Measurements from ENCODE around the gene CYFIP2. TPM values are rescaled to one million over a fixed set of nuclear protein-coding genes. Genes with fewer than 3 reads are reported as not detected.
A peak's percentile ranks its signal among the peaks of the same experiment; 100 is the strongest.
"Not testable (repeated sequence)": the region's sequence is repeated elsewhere in the genome, so short reads cannot be mapped to it uniquely, and the experiment has no call there.

CYFIP2 gene
- total RNA-seq, result 14.4 TPM

DNA sequence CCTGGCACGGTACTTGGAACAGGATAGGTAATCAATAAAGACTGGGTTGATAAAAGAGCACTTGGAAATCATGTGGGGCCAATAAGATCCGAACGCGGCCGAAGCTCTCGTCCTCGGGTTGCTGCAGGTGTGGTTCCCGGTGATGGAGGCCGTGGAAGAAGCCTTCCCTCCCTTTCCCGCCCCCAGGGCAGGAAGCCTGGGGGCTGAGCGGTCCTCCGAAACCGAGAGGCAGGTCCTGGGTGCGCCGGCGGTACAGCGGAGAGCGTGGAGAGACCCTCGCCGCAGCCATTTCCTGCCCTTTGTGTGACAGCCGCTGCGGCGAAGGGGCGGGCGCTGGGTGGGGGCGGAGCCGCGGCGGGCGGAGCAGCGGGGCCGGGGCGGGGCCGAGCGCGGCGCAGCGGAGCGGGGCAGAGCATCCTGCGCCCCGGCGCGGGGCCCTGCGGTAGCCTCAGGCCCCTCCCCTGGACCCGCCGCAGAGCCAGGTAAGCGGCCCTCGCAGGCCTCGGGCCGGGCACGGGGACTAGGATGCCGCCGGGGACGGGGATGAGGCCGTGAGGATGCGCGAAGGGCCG, at the start of gene CYFIP2:
CYFIP2 (plus strand) TSS at position 410 of the 572 bp plus-strand sequence. CDS start 19,239 bp downstream, outside the sequence.
- peak; percentile 8 for DNase-seq

DNA sequence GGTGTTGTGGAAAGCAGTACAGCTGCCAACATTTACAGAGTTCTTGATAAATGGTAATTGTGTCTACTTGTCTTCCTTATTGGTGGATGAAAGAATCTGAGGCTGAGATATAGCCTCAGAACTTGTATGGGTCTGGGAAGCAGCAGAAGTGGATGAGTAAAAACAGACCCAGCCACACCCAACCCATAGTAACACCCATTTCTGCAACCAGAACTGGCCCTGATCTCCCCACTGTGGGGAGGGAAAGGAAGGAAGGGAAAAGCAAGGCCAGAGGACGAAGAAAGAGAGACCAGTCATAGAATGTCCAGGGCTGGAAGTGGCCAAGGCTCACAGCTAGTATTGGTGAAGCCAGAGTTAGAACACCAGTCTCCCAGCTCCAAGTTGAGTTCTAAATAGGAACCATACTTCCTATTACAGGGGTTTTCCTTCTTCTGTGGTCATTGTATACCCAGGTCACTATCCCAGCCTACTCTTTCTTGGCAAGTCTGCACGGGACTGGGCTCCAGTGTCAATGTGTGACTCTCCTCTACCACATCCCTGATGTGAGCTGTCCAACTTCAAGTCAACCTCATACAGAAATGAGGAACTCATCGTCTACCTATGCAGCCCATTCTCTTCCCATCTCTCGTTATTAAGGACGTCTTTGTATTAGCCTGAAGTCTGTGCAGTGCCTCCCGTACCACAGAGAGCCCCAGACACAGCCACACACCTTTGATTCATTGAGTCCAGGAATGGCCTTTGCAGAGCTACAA, 49.4 kb upstream of the CYFIP2 start:
- no peak for DNase-seq

DNA sequence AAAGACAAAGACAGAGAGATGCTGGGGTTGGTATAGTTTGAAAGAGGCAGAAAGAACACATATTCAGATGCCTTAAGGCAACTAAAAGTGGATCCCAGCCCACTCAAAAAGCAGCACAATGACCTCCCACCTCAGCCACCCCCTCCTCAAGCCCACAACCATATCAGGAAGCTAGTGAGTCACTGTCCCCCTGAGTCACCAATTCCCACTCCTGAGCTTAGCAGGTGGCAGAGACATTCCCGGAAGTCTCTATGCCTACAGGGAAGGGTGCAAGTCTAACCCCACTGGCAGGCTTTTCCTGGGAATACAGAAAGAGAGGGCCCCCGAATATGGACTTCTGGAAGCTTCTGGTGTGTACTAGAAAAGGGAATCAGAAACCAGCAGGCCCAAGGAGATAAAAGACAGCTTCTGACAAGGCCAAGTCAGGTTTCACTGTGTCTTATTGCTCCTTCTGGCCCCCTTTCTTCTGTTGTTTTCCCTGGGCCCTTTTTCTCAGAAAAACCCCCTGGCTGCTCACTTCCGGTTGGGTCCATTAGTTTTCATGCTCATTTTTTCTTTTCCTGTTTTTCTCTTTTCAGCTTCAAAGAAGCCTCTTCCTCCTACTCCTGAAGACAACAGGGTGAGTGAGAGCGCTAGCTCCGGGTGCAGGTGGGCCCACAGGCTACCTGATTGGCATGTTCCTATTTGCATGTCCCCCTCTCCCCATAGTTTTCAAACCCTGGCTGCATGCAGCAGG, 48.5 kb upstream of the CYFIP2 start:
- no peak for DNase-seq

DNA sequence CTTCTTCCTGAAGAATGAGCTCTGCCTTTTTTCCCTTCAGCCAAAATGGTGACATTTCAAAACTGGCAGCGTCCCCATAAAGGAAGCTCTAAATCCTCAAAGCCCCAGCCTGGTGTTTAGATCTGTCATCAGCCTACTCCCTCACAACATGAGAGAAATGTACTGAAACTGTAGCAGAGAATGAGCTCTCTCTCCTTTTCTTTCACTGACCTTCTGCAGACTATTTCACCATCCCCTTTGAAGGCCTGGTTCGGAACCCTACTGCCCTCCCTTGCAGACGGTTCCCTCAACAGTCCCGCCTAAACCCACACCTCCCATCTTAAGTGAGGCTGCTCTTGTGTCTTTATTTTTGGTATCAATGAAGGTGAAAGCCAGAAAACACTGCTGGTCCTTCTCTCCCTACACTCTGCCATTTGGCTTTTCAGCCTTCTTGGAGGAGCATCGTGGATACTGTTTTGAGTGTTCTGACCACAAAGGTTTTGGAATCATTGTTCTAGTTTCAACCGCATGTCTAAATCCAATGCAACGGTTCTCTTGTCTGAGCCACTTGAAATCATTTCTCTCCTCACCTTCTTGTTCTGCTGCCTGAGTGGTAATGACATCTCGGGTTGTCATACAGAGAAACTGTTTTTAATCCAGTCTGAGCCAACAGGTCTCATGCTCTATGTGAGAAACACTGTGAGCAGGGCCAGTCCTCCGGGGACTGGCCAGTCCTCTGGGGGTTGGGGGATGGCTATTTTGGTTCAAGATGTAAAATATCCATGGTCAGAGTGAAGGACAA, 46.2 kb upstream of the CYFIP2 start:
- no peak for DNase-seq

DNA sequence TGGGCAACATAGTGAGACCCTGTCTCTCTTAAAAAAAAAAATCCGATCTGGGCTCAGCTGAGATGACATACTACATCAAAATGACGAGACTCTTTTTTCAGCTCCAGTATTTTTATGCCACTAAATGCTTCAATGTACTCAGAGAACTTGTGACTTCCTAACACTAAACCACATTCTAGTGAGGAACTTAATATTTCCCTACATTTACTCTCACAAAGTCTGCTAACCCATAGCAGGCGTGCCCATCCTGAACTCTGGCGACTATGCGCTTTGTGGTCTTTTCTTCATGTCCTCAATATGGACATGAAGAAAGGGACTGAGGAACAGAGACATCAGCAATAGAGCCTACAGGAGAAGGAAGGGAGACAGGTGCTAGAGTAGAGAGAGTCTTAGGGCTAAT, 44.0 kb upstream of the CYFIP2 start:
- DNase-seq, result no peak

DNA sequence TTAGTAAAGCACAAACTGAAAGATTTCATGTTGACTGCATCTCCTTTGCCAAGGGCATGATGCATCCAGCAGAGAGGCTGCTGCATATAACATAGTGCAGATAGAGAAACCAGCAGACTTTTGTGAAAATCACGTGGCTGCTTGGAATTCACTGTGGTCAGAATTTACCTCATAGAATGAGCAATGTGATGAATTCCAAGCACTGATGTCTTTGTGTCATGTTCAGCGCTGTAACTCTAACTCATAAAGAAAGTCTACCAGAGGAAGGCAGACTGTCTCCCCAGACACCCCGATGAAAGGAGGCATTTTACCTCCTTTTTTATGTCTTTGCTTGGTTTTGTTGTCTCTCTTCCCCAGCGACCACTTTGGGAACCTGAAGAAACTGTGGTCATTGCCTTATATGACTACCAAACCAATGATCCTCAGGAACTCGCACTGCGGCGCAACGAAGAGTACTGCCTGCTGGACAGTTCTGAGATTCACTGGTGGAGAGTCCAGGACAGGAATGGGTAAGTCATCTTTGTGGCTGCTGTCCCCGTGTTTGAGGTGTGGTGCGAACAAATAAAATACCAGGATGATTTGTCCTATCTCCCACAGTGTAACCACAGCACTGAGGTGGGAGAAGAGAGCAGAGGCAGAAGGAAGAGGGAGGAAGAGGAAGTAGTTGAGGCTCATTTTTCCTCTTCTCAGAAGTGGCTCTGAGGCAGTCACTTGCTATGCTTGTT, 43.3 kb upstream of the CYFIP2 start:
- DNase-seq, result no peak

DNA sequence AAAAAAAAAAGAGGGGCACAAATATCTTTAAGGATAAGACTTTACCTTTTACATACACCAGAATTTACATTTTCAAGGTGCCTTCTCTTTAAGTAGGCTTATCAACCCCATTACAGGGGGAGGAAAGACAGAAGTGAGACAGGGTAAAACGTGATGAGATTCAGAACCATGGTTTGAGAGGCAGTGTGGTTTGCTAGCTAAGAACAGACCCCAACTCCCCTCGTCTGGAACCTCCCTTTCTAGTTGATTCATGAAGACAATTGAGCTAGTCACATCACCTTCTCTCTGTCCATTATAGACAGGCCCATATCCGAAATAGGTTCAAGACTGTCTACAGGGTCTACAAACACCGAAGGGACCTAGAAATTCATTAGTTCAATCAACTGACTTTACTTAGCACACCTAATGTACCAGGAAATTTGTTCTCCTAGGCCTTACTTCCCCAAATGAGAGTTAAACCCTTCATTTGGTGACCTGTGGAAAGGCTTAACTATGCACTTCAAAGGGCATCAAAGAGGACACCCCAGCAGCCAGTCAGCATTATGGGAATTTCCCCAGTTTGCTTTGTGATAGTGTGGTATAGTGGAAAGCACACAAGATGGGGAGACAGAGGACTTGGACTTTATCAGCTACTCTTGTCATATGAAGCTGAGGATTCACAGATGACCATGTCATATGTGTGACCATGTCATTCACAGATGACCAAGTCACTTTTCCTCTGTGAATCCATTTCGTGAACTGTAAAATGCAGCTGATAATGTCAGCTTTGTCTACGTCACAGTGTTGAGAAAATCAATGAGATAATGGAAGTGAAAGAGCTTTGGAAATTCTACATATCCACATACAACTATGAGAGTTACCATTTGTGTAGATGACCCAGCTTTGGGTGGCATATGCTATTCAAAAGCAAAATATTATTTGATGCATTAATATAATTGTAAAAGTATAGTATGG, 40.2 kb upstream of the CYFIP2 start:
- DNase-seq, result no peak

DNA sequence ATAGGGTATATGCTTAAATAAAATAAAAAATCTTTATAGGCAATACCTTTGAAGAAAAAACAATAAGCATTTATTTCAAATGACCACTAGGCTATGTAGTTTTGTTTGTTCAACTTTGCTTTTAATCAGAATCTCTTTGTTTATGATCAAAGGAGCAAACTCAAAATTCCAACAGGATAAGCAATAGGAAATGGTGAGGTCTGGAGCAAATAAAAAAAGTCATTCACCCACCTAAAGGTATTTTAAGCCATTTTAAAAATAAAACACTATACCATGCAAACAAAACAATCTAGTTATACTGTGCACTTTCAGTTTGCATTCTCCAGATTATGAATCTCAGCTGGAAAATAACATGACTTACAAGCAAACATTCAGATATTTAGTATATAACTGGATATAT, 35.3 kb upstream of the CYFIP2 start:
- DNase-seq, result no peak

DNA sequence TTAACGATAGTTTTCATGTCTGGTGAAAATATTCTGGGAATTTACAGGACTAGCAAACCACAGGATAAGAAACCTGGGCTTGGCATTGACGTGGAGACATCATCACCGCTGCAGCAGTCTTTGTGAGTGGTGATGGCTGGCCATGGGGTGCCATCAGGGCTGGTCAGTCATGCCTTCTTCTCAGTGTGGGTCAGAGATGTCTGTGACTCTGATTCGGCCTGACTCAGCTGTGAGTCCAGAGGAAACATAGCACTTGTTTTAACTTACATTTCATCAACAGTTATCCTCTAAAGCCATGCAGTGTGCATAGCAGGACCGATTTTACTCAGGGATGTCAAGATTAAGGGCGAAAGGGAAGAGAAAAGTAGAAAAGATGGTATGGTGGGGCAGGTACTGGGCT, 33.2 kb upstream of the CYFIP2 start:
- DNase-seq, result no peak

DNA sequence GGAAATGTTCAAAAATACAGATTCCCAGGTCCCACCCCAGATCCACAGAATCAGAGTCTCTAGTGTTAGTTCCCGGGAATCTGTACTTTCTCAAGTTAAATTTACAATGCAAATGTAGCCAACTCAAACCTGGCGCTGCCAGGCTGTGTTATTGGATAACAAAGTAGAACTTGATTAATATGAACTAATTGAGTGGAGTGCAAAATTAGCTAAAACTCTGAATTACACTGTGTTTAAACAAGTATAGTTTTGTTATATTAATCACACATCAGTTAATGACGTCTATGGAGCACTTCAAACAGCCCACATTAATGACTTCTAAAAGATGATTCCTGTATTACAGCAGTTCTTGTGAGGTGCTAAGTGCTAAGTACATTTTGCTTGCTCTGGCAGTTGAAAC, 32.4 kb upstream of the CYFIP2 start:
- no peak for DNase-seq

DNA sequence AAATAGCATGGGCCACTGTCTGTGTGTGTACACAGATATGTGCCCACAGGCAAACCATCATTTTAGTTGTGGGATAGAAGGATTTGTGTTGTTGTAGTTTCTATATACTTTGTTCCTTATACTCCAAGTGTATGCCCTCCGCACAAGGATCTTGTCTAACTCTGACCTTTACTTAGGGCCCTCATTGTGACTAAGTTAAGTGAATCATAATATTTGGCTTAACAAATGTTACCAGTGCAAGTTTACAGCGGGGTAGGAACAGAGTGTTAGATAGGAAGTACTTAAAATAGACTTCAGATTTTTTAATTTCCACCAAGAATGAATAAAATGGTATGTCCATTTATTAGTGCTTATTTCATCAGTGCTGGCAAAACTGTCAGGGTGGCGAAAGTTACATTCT, 29.5 kb upstream of the CYFIP2 start:
- DNase-seq, result no peak

DNA sequence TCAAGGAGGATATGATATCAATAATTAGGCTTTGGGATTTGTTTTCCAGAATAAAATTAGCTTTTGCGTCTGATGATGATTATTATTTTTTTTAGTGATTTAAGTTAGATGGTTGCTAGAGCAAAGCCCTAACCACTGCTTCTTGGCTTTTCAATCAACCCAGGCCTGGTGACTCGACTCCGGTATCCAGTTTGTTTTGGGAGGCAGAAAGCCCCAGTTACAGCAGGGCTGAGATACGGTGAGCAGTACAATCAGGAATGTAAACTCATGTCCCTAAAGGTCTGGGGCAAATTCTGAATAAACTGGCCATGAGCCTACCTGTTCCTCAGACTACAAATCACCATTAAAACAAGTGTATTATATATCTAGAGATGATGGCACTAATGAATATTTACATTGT, 24.4 kb upstream of the CYFIP2 start:
- no peak for DNase-seq

DNA sequence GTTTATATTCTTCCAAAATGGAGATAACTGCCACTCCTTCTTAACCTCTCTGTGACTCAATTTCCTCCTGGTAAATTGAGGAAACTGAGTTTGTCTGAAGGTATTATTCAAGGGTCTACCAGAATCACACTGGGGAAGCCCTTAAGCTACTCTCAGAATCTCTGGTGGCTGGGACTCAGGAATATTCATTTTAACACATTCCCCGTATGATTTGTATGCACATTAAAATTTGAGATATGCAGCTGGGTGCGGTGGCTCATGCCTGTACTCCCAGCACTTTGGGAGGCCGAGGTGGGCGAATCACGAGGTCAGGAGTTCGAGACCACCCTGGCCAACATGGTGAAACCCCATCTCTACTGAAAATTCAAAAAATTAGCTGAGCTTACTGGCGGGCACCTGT, 21.2 kb upstream of the CYFIP2 start:
- DNase-seq, result not testable (repeated sequence)

DNA sequence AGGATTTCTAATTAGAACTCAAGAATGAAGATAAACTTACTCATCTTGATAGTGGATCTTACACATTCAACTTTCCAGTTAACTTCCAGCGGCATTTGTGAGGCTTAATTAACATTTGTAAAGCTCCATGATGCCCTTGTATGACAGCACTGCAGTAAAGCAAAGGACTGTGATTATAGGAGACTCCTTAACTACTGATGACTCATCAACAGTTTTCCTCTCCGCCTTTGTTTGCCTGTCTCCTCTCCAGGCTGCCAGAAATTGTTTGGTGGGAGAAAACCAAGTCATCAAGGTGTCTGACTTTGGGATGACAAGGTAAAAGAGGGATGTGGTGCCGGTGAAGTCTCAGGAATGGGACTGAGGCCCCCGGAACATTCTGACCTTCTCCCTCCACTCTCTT, 20.4 kb upstream of the CYFIP2 start:
- no peak for DNase-seq

DNA sequence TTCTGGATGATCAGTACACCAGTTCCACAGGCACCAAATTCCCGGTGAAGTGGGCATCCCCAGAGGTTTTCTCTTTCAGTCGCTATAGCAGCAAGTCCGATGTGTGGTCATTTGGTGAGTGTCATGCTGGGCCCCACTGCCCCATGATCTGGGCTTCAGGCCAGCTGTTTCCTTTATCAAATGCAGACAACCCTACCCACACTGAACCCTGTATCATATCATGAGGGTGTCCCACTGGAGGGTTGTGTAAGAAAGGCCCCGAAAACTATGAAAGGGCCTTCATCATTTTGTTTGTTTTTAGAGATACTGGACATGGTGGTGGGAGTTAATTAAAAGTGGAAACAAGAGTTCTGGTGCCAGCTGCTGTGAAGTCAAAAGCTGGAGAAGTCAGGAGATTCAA, 20.0 kb upstream of the CYFIP2 start:
- DNase-seq, result no peak

DNA sequence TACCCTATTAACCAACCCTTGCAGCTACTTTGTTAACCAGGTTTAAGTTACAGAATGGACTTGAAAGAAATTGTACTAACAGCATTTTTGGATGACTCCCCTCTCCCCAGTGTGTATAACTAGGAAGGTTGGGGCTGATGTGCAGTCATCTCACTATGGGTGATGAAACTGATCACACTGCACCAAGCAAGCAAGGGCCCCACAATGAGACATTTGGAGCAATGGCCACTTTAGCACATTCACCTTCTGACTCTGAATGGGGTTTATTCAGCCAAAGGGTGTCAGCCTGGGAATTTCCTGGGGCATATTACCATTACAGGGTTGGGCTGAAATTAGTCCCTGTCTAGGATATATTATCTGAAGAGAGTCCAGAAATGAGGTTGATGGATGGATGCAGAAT, 18.7 kb upstream of the CYFIP2 start:
- DNase-seq, result no peak

DNA sequence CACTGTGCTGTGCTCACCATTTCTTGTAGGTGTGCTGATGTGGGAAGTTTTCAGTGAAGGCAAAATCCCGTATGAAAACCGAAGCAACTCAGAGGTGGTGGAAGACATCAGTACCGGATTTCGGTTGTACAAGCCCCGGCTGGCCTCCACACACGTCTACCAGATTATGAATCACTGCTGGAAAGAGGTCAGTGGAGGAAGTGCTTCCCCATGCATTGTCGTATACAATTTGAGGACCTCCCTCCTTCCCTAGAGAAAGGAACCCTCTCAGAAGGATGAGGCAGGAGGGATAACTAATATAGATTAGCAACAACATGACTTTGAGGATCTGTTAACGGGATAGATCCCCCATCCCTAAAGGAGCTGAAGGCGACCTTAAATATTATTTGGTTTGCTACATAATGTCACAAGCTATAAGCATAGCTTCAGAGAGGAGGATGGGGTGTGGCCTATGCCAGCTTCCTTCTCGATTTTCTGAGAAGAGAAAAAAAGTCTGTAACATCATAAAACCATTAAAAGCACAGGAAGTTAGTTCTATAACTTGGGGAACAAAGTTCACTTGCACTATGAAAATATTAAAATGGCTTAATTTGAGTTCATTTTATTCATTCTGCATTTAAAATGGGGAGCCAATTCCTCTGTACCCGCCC, 17.0 kb upstream of the CYFIP2 start:
- DNase-seq, result no peak

DNA sequence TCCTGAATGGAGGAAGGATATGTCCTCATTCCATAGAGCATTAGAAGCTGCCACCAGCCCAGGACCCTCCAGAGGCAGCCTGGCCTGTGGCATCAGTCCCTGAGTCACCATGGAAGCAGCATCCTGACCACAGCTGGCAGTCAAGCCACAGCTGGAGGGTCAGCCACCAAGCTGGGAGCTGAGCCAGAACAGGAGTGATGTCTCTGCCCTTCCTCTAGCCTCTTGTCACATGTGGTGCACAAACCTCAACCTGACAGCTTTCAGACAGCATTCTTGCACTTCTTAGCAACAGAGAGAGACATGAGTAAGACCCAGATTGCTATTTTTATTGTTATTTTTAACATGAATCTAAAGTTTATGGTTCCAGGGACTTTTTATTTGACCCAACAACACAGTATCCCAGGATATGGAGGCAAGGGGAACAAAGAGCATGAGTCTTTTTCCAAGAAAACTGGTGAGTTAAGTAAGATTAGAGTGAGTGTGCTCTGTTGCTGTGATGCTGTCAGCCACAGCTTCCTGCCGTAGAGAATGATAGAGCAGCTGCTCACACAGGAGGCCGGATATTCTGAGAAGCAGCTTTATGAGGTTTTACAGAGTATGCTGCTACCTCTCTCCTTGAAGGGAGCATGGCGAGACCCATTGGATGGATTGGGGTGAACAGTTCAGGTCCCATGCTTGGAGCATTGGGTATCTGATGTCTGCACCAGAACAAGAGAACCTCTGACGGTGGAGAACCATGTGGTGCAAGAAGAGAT, 13.0 kb upstream of the CYFIP2 start:
- no peak for DNase-seq

DNA sequence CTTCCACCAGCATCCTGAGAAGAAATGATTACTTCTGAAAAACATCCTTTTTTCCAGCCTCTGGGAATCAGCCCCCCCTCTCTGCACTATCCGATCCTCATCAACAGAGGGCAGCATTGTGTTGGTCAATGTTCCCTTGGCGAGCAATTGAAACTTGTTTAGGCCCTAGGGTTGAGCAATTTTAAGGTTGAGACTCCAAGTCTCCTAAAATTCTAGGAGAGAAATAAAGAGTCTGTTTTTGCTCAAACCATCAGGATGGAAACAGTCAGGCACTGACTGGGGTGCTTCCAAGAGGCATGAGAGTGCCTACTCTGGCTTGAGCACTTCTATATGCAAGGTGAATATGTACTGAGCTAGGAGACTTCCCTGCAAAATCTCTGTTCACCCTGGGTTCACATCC, 12.4 kb upstream of the CYFIP2 start:
- no peak for DNase-seq

DNA sequence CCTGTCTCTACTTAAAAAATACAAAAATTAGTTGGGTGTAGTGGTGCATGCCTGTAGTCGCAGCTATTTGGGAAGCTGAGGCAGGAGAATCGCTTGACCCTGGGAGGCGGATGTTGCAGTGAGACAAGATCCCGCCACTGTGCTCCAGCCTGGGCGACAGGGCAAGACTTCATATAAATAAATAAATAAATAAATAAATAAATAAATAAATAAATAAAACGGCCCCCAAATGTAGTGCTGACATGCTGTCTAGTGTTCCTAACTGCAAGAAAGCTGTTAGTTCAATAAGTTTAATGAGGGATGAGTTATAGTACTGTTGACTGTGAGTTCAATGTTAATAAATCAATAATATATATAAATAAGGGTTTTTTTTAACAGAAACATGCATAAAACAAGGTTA, 7.5 kb upstream of the CYFIP2 start:
- DNase-seq, result no peak

Measured in skin of body (tissue), 2 donors.